ENCODE data around the gene LSG1.

LSG1 gene

DNA sequence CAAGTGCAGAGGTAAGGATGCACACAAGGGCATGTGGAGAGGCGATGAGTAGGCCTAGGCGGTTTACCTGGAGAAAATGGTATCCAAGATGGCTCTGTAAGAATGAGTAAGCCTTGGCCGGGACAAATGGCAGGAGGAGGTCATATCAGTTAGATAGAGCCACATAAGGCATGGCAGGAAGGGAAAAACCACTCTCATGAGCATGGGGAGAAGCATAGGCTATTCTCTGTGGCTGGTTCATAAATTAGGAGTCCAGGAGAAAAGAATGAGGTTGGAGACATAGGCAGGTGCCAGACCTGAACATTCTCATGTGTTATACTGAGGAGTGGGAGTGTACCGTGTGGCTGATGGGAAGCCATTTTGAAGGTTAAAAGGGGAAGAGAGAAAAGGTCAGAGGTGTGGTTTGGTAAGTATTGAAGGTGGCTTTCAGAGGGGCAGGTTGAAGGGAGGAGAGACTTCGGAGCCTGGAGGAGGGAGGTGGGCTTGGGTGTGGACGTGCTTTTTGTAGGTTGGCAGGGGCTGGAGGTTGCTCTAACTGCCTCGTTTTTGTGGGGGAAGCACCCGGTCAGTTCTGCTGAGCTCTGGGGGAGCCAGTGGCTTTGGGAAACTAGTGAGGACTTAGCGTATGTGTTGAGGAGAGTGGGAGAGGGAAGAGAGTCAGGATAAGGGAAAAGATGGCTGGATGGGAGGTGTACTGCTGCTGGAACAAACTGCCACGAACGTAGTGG is 9.1 kb upstream of the LSG1 start:
- no peak for TF ChIP-seq CTCF (conservative IDR thresholded peaks at IDR 0.05; ENCODE audit: low read length)
- no peak for TF ChIP-seq EZH2phosphoT487 (IDR thresholded peaks at IDR 0.05; ENCODE audit: borderline replicate concordance)
- Histone ChIP-seq H3K79me2 (ENCODE audit: insufficient read depth, low read length) (no peaks in the 10 kb centered on the region), H3K4me2 (ENCODE audit: low read depth, low read length, poor library complexity, severe bottlenecking) (no peak overlapping the region), H3K9ac (ENCODE audit: low read depth, low read length, poor library complexity, severe bottlenecking) (no peak overlapping the region), H3K9me3 (ENCODE audit: insufficient read depth, low read depth, low read length) (no peaks in the 10 kb centered on the region), H3F3A (ENCODE audit: low read depth) (no peaks in the 10 kb centered on the region), H3K9me2 (replicated peaks; ENCODE audit: low read depth, low read length) (no peaks in the 10 kb centered on the region), H3K4me1 (ENCODE audit: insufficient read depth, low read length, poor library complexity, severe bottlenecking) (peaks cover 16% of the 10 kb centered on the region), H2AFZ (ENCODE audit: low read length) (no peak overlapping the region), H3K4me3 (ENCODE audit: low read length, poor library complexity, severe bottlenecking) (no peak overlapping the region), H4K20me1 (ENCODE audit: insufficient read depth, low read length, poor library complexity, severe bottlenecking) (no peaks in the 10 kb centered on the region), H3K27me3 (ENCODE audit: insufficient read depth, low read length, poor library complexity, severe bottlenecking) (no peaks in the 10 kb centered on the region), H3K36me3 (ENCODE audit: insufficient read depth, low read length) (no peaks in the 10 kb centered on the region)

GRCh38 chr3:194676471-194676870 is 4.5 kb upstream of the LSG1 start:
- Histone ChIP-seq H3K4me2 (ENCODE audit: low read depth, low read length, poor library complexity, severe bottlenecking) (no peak overlapping the region), H3K9ac (ENCODE audit: low read depth, low read length, poor library complexity, severe bottlenecking) (no peak overlapping the region), H3K4me3 (ENCODE audit: low read length, poor library complexity, severe bottlenecking) (no peak overlapping the region), H3K9me2 (replicated peaks; ENCODE audit: low read depth, low read length) (no peaks in the 10 kb centered on the region), H3K9me3 (ENCODE audit: insufficient read depth, low read depth, low read length) (no peaks in the 10 kb centered on the region), H3K36me3 (ENCODE audit: insufficient read depth, low read length) (no peaks in the 10 kb centered on the region), H3K4me1 (ENCODE audit: insufficient read depth, low read length, poor library complexity, severe bottlenecking) (peaks cover 4% of the 10 kb centered on the region), H3K27me3 (ENCODE audit: insufficient read depth, low read length, poor library complexity, severe bottlenecking) (no peaks in the 10 kb centered on the region), H3K79me2 (ENCODE audit: insufficient read depth, low read length) (peaks cover 6% of the 10 kb centered on the region), H2AFZ (ENCODE audit: low read length) (no peak overlapping the region), H4K20me1 (ENCODE audit: insufficient read depth, low read length, poor library complexity, severe bottlenecking) (peaks cover 5% of the 10 kb centered on the region), H3F3A (ENCODE audit: low read depth) (no peaks in the 10 kb centered on the region)
- no peak for TF ChIP-seq EZH2phosphoT487 (IDR thresholded peaks at IDR 0.05; ENCODE audit: borderline replicate concordance)
- no peak for TF ChIP-seq CTCF (conservative IDR thresholded peaks at IDR 0.05; ENCODE audit: low read length)

DNA sequence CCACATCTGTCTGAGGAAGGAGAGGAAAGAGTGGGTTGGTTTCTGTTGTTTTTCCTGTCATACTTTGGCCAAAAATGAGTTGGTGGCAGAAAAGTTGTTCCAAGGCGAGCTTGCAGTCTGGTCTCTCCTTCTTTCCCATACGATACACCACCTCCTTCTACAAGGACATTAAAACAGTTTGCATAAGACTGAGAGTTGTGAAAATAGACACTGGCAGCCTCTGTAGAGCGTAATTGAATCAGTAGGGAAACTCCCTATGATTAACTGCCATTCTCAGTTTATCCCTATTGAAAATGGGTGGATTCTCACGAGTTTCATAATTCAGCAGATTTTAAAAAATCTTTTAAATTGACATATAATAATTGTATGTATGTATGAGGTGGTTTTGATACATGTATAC is 3.7 kb upstream of the LSG1 start:
- Histone ChIP-seq H3K4me1 (ENCODE audit: insufficient read depth, low read length, poor library complexity, severe bottlenecking) (peaks cover 12% of the 10 kb centered on the region), H3K4me3 (ENCODE audit: low read length, poor library complexity, severe bottlenecking) (no peak overlapping the region), H3K4me2 (ENCODE audit: low read depth, low read length, poor library complexity, severe bottlenecking) (no peak overlapping the region), H3K79me2 (ENCODE audit: insufficient read depth, low read length) (peaks cover 14% of the 10 kb centered on the region), H4K20me1 (ENCODE audit: insufficient read depth, low read length, poor library complexity, severe bottlenecking) (peaks cover 13% of the 10 kb centered on the region), H3K9me3 (ENCODE audit: insufficient read depth, low read depth, low read length) (no peaks in the 10 kb centered on the region), H3K9me2 (replicated peaks; ENCODE audit: low read depth, low read length) (no peaks in the 10 kb centered on the region), H3K9ac (ENCODE audit: low read depth, low read length, poor library complexity, severe bottlenecking) (no peak overlapping the region), H2AFZ (ENCODE audit: low read length) (no peak overlapping the region), H3F3A (ENCODE audit: low read depth) (no peaks in the 10 kb centered on the region), H3K36me3 (ENCODE audit: insufficient read depth, low read length) (no peaks in the 10 kb centered on the region), H3K27me3 (ENCODE audit: insufficient read depth, low read length, poor library complexity, severe bottlenecking) (no peaks in the 10 kb centered on the region)
- no peak for TF ChIP-seq CTCF (conservative IDR thresholded peaks at IDR 0.05; ENCODE audit: low read length)
- TF ChIP-seq EZH2phosphoT487 (IDR thresholded peaks at IDR 0.05; ENCODE audit: borderline replicate concordance) = no peak

Data from Loucy (cell line).